ENCODE results near the gene MRM2.

The MRM2 gene

GRCh38 chr7:2220506-2220905, 21.5 kb downstream of the MRM2 start:
- no peak for DNase-seq (ENCODE audit: low spot score)

- DNase-seq (ENCODE audit: low spot score), result no peak
Observed at GRCh38 chr7:2220030-2220429, 22.0 kb downstream of the MRM2 start.

- DNase-seq (ENCODE audit: low spot score), result no peak
Observed at GRCh38 chr7:2219606-2220005, 22.4 kb downstream of the MRM2 start.

GRCh38 chr7:2219136-2219535, 22.9 kb downstream of the MRM2 start:
- DNase-seq (ENCODE audit: low spot score), result no peak

- no peak for DNase-seq (ENCODE audit: low spot score)
Observed at GRCh38 chr7:2218444-2218785, 23.6 kb downstream of the MRM2 start.

GRCh38 chr7:2217716-2218443, 24.1 kb downstream of the MRM2 start:
- no peak for DNase-seq (ENCODE audit: low spot score)

GRCh38 chr7:2217206-2217605, 24.8 kb downstream of the MRM2 start:
- DNase-seq (ENCODE audit: low spot score), result no peak

- DNase-seq (ENCODE audit: low spot score), result no peak
Observed at GRCh38 chr7:2215851-2216250, 26.2 kb downstream of the MRM2 start.

- no peak for DNase-seq (ENCODE audit: low spot score)
Observed at GRCh38 chr7:2214636-2215035, 27.4 kb downstream of the MRM2 start.

GRCh38 chr7:2213551-2214215, 28.3 kb downstream of the MRM2 start:
- DNase-seq (ENCODE audit: low spot score), result no peak

- no peak for DNase-seq (ENCODE audit: low spot score)
Observed at GRCh38 chr7:2212906-2213305, 29.1 kb downstream of the MRM2 start.

- no peak for DNase-seq (ENCODE audit: low spot score)
Observed at GRCh38 chr7:2211926-2212325, 30.1 kb downstream of the MRM2 start.

- no peak for DNase-seq (ENCODE audit: low spot score)
Observed at GRCh38 chr7:2211259-2211880, 30.6 kb downstream of the MRM2 start.

GRCh38 chr7:2210551-2211258, 31.3 kb downstream of the MRM2 start:
- no peak for DNase-seq (ENCODE audit: low spot score)

- no peak for DNase-seq (ENCODE audit: low spot score)
Observed at GRCh38 chr7:2209961-2210323, 32.1 kb downstream of the MRM2 start.

- peak; percentile 30 for DNase-seq (ENCODE audit: low spot score)
Observed at GRCh38 chr7:2209146-2209960, 32.7 kb downstream of the MRM2 start.

GRCh38 chr7:2208712-2209111, 33.3 kb downstream of the MRM2 start:
- DNase-seq (ENCODE audit: low spot score), result no peak

GRCh38 chr7:2205036-2205780, 36.8 kb downstream of the MRM2 start:
- no peak for DNase-seq (ENCODE audit: low spot score)

GRCh38 chr7:2204446-2204845, 37.6 kb downstream of the MRM2 start:
- no peak for DNase-seq (ENCODE audit: low spot score)

- DNase-seq (ENCODE audit: low spot score), result no peak
Observed at GRCh38 chr7:2203766-2204300, 38.2 kb downstream of the MRM2 start.
